Colonic mucosa (tissue), 4 donors: ENCODE measurements around the gene NQO2. TPM values are rescaled to one million over a fixed set of nuclear protein-coding genes. Genes with fewer than 3 reads are reported as not detected.
"Not testable (repeated sequence)": the region's sequence is repeated elsewhere in the genome, so short reads cannot be mapped to it uniquely, and the experiment has no call there.

Source experiments
- DNase-seq: peaks from one replicate; pipeline ENCODE4 v3.0.0-alpha.2; 2020
- H3K27ac ChIP-seq: fragments of 200-600 bp; one replicate; pipeline ENCODE4 v1.8.0; 2021
- H3K27me3 ChIP-seq: fragments of 200-600 bp; one replicate; pipeline ENCODE4 v1.8.0; 2021
- H3K36me3 ChIP-seq: fragments of 200-600 bp; one replicate; pipeline ENCODE4 v1.8.0; 2021
- H3K4me1 ChIP-seq: fragments of 200-600 bp; one replicate; pipeline ENCODE4 v1.8.0; 2021; ENCODE audit warnings: mild to moderate bottlenecking
- H3K4me3 ChIP-seq: fragments of 200-600 bp; one replicate; pipeline ENCODE4 v1.8.0; 2021
- H3K9ac ChIP-seq, 2 donors: one replicate each; pipeline ENCODE4 v1.7.0; 2013; ENCODE audit warnings: control low read depth in 2 of 2, low read depth in 2 of 2, low read length in 2 of 2
- H3K9me3 ChIP-seq: fragments of 200-600 bp; one replicate; pipeline ENCODE4 v1.8.0; 2021
- CTCF ChIP-seq: fragments of 200-600 bp; IDR thresholded peaks from one replicate; pipeline ENCODE4 v1.8.0; 2022; ENCODE audit warnings: antibody characterized with exemption, mild to moderate bottlenecking
- intact Hi-C: fragments of 100-400 bp; cut with DNase I; formaldehyde crosslinking; loops from one replicate; pipeline ENCODE4 v1.14.1; 2022
- total RNA-seq, 2 donors: library from RNA; stranded (reverse); fragmentation: NEBNext Ultra II Directional in 1 of 2; extraction: Animal tissue kit (Norgen Biotek cat#: 25700) in 1 of 2; gene quantifications; one replicate each; pipeline ENCODE4 v1.2.1, GENCODE V29; 2021
- donor health status: healthy.
- donor health status: DM: no; HTN: no; CAD: no.
- donor health status: DM: no; HTN: no; CAD: no.

Gene NQO2
- total RNA-seq, 2 donors from 2014 or later = 14.1 to 19.0 TPM

- intact Hi-C loops = no loop called here
These were observed 61.8 kb downstream of the NQO2 start for GRCh38 chr6:3061501-3061941.

GRCh38 chr6:3063340-3063732 lies 63.6 kb downstream of the NQO2 start:
- H3K9me3 ChIP-seq, H3K36me3 ChIP-seq, DNase-seq, H3K27me3 ChIP-seq, H3K4me1 ChIP-seq, intact Hi-C loops: not testable (repeated sequence)
- peak overlapping the region; percentile 96 for H3K27ac ChIP-seq
- peak overlapping the region in 1 of 2 donors; percentile 40 for H3K9ac ChIP-seq
- peak overlapping the region; percentile 76 for H3K4me3 ChIP-seq

More at GRCh38 chr6:3061501-3061941, 61.8 kb downstream of the NQO2 start:
- Histone ChIP-seq H3K27ac (no peak overlapping the region), H3K9me3 (no peaks in the 10 kb centered on the region), H3K36me3 (no peaks in the 10 kb centered on the region), H3K4me3 (no peak overlapping the region), H3K27me3 (no peaks in the 10 kb centered on the region), H3K4me1 (no peaks in the 10 kb centered on the region), H3K9ac (no peak overlapping the region)
- peak; percentile 4 for DNase-seq
- TF ChIP-seq CTCF = no peak

- no peaks in the 10 kb centered on the region for H3K36me3 ChIP-seq
- peaks cover 4% of the 10 kb centered on the region for H3K4me1 ChIP-seq
- peak overlapping the region; percentile 96 for H3K27ac ChIP-seq
- intact Hi-C loops = no loop called here
- H3K4me3 ChIP-seq = peak overlapping the region; percentile 76
- peak overlapping the region; percentile 76 to 85 for H3K9ac ChIP-seq
- DNase-seq = peak; percentile 100
- no peaks in the 10 kb centered on the region for H3K9me3 ChIP-seq
- no peaks in the 10 kb centered on the region for H3K27me3 ChIP-seq
- TF ChIP-seq CTCF = no peak
These were observed 64.3 kb downstream of the NQO2 start for GRCh38 chr6:3063733-3064700.

GRCh38 chr6:3068329-3069214 lies 68.9 kb downstream of the NQO2 start, which contains the start of gene RIPK1:
RIPK1 (plus strand) TSS chr6:3068494; CDS start chr6:3076824, 8,330 bp downstream.
- Histone ChIP-seq H3K36me3 (no peaks in the 10 kb centered on the region), H3K27ac (peak within 1 kb of the TSS; percentile 100), H3K4me1 (peaks cover 10% of the 10 kb centered on the region), H3K9ac (peak within 1 kb of the TSS; percentile 92 to 99), H3K27me3 (no peaks in the 10 kb centered on the region), H3K4me3 (peak within 1 kb of the TSS; percentile 95), H3K9me3 (no peaks in the 10 kb centered on the region)
- intact Hi-C loops = no loop called here
- TF ChIP-seq CTCF = no peak
- DNase-seq = peak; percentile 97

Other genes with a start within 250 kb of the NQO2 start
- gene MYLK4, start 249.0 kb upstream of the NQO2 start, total RNA-seq = under 1 TPM; 0.20 to 0.35 TPM
- 10 to 100 TPM; 49.9 to 53.7 TPM for gene WRNIP1, start 234.5 kb upstream of the NQO2 start, total RNA-seq
- 100 to 1,000 TPM; 135 to 173 TPM for gene SERPINB1, start 158.0 kb upstream of the NQO2 start, total RNA-seq
- gene SERPINB9, start 96.6 kb upstream of the NQO2 start, total RNA-seq = 1 to 10 TPM; 5.5 to 6.5 TPM
- gene SERPINB6, start 28.3 kb upstream of the NQO2 start, total RNA-seq = 100 to 1,000 TPM; 139 to 285 TPM
- gene RIPK1, start 68.6 kb downstream of the NQO2 start, total RNA-seq = 10 to 100 TPM; 23.5 to 30.6 TPM
- 10 to 100 TPM; 13.4 to 31.7 TPM for gene BPHL, start 118.8 kb downstream of the NQO2 start, total RNA-seq
- gene TUBB2A, start 157.7 kb downstream of the NQO2 start, total RNA-seq = 10 to 100 TPM; 20.4 to 43.2 TPM
- gene TUBB2B, start 227.8 kb downstream of the NQO2 start, total RNA-seq = 1 to 10 TPM; 2.3 to 5.8 TPM